ENCODE results near the gene RER1. TPM values are rescaled to one million over a fixed set of nuclear protein-coding genes. Genes with fewer than 3 reads are reported as not detected.

Gene RER1
- total RNA-seq, 1 donor from 2014 or later: 118 TPM

- H3K4me1 ChIP-seq: no peaks in the 10 kb centered on the region
- intact Hi-C loops (cut with DNase I): no loop called here
- DNase-seq (no peak), ATAC-seq (no peak)
- no peak for TF ChIP-seq CTCF (IDR thresholded peaks at IDR 0.05)
- H3K27ac ChIP-seq: no peak overlapping the region
- H3K27me3 ChIP-seq: no peaks in the 10 kb centered on the region
- no peaks in the 10 kb centered on the region for H3K9me3 ChIP-seq
- peaks cover 72% of the 10 kb centered on the region for H3K36me3 ChIP-seq
- H3K4me3 ChIP-seq: no peak overlapping the region
Measured at GRCh38 chr1:2405588-2406295, 14.1 kb downstream of the RER1 start.

DNA sequence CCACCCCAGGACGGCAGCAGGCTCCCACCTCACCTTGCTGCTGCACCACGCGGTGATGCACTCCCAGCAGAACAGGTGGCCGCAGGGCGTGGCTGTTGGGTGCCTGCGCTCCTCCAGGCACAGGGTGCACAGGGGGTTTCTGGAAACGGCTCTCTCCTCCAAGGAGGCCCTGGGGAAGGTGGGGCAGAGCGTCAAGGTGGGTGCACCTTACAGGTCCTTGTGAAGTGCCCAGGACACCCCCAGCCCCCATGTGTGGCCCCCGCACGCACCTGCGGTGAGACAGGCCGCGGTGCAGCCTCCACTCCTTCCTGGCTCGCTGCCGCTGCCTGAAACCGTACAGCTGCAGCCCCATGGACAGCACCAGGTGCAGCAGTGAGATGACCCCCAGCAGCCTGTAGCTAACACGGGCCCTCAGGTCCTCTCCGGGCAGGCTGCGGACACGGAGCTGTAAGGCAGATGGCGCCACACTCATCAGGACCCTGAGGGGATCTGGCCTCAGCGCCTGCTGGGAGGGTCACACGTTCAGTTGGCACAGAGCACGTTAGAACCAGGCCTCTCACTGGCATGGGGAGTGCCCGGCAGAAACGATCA is 14.9 kb downstream of the RER1 start:
- no peak for ATAC-seq
- Histone ChIP-seq H3K36me3 (peaks cover 68% of the 10 kb centered on the region), H3K27ac (no peak overlapping the region), H3K4me1 (peaks cover under 1% of the 10 kb centered on the region), H3K4me3 (no peak overlapping the region), H3K9me3 (no peaks in the 10 kb centered on the region), H3K27me3 (no peaks in the 10 kb centered on the region)
- intact Hi-C loops (cut with DNase I): no loop called here
- TF ChIP-seq CTCF (IDR thresholded peaks at IDR 0.05): no peak
- DNase-seq: no peak

GRCh38 chr1:2407166-2407990 is 15.7 kb downstream of the RER1 start:
- Histone ChIP-seq H3K9me3 (no peaks in the 10 kb centered on the region), H3K27ac (no peak overlapping the region), H3K4me3 (no peak overlapping the region), H3K4me1 (peaks cover 4% of the 10 kb centered on the region), H3K36me3 (peaks cover 60% of the 10 kb centered on the region), H3K27me3 (no peaks in the 10 kb centered on the region)
- intact Hi-C loops (cut with DNase I): no loop called here
- no peak for DNase-seq
- no peak for TF ChIP-seq CTCF (IDR thresholded peaks at IDR 0.05)
- ATAC-seq: no peak

DNA sequence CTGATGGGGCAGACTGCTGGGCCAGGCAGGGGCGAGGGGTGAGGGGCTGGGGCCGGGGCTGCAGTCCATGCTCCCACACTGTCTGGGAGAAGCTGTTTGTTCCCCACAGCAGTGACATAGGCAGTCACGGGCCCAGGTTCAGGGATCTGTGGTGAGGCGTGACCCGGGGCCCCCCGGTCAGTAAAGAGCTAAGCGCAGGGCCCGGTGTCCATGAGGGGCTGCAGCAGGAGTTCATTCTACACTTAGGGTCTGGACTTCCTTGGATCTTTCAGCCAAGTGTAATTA is 16.3 kb downstream of the RER1 start:
- Histone ChIP-seq H3K4me3 (no peak overlapping the region), H3K36me3 (peaks cover 54% of the 10 kb centered on the region), H3K27ac (no peak overlapping the region), H3K9me3 (no peaks in the 10 kb centered on the region), H3K27me3 (no peaks in the 10 kb centered on the region), H3K4me1 (peaks cover 5% of the 10 kb centered on the region)
- intact Hi-C loops (cut with DNase I): no loop called here
- TF ChIP-seq CTCF (IDR thresholded peaks at IDR 0.05): no peak
- ATAC-seq (no peak), DNase-seq (no peak)

- Histone ChIP-seq H3K9me3 (no peaks in the 10 kb centered on the region), H3K4me3 (no peak overlapping the region), H3K36me3 (peaks cover 49% of the 10 kb centered on the region), H3K27ac (no peak overlapping the region), H3K27me3 (no peaks in the 10 kb centered on the region), H3K4me1 (peaks cover 11% of the 10 kb centered on the region)
- TF ChIP-seq CTCF (IDR thresholded peaks at IDR 0.05): no peak
- intact Hi-C loops (cut with DNase I): no loop called here
- DNase-seq (no peak), ATAC-seq (no peak)
Measured at GRCh38 chr1:2408456-2408855, 16.8 kb downstream of the RER1 start.

Data from upper lobe of right lung (tissue), 1 donor.